ENCODE measurements around the gene AFAP1. TPM values are rescaled to one million over a fixed set of nuclear protein-coding genes. Genes with fewer than 3 reads are reported as not detected.

AFAP1 gene
- under 0.01 TPM for total RNA-seq

GRCh38 chr4:7939377-7940108 lies at the start of gene AFAP1:
TSS of gene AFAP1 (minus strand) at chr4:7939861. CDS start at chr4:7872078, 67,783 bp downstream.
- DNase-seq (ENCODE audit: low read depth in 2 of 3, low spot score in 2 of 3): peak; percentile 70 to 78 (median 72)

GRCh38 chr4:7988437-7988836 lies 48.8 kb upstream of the AFAP1 start:
- no peak for DNase-seq (ENCODE audit: low read depth in 2 of 3, low spot score in 2 of 3)

GRCh38 chr4:7987148-7987989 lies 47.7 kb upstream of the AFAP1 start:
- peak; percentile 58 to 77 (median 61) for DNase-seq (ENCODE audit: low read depth in 2 of 3, low spot score in 2 of 3)

- no peak for DNase-seq (ENCODE audit: low read depth in 2 of 3, low spot score in 2 of 3)
Measured at GRCh38 chr4:7985891-7986441, 46.3 kb upstream of the AFAP1 start.

- DNase-seq (ENCODE audit: low read depth in 2 of 3, low spot score in 2 of 3): no peak
Measured at GRCh38 chr4:7985072-7985471, 45.4 kb upstream of the AFAP1 start.

- DNase-seq (ENCODE audit: low read depth in 2 of 3, low spot score in 2 of 3): no peak
Measured at GRCh38 chr4:7984286-7984925, 44.7 kb upstream of the AFAP1 start.

GRCh38 chr4:7983296-7983695 lies 43.6 kb upstream of the AFAP1 start:
- no peak for DNase-seq (ENCODE audit: low read depth in 2 of 3, low spot score in 2 of 3)

- no peak for DNase-seq (ENCODE audit: low read depth in 2 of 3, low spot score in 2 of 3)
Measured at GRCh38 chr4:7981738-7982394, 42.2 kb upstream of the AFAP1 start.

- DNase-seq (ENCODE audit: low read depth in 2 of 3, low spot score in 2 of 3): no peak
Measured at GRCh38 chr4:7980036-7980435, 40.4 kb upstream of the AFAP1 start.

- DNase-seq (ENCODE audit: low read depth in 2 of 3, low spot score in 2 of 3): no peak
Measured at GRCh38 chr4:7979652-7979968, 39.9 kb upstream of the AFAP1 start.

- no peak for DNase-seq (ENCODE audit: low read depth in 2 of 3, low spot score in 2 of 3)
Measured at GRCh38 chr4:7978907-7979651, 39.4 kb upstream of the AFAP1 start.

GRCh38 chr4:7978489-7978888 lies 38.8 kb upstream of the AFAP1 start:
- DNase-seq (ENCODE audit: low read depth in 2 of 3, low spot score in 2 of 3): no peak

GRCh38 chr4:7976634-7977033 lies 37.0 kb upstream of the AFAP1 start:
- no peak for DNase-seq (ENCODE audit: low read depth in 2 of 3, low spot score in 2 of 3)

GRCh38 chr4:7976025-7976424 lies 36.4 kb upstream of the AFAP1 start:
- no peak for DNase-seq (ENCODE audit: low read depth in 2 of 3, low spot score in 2 of 3)

- no peak for DNase-seq (ENCODE audit: low read depth in 2 of 3, low spot score in 2 of 3)
Measured at GRCh38 chr4:7974425-7974824, 34.8 kb upstream of the AFAP1 start.

GRCh38 chr4:7973545-7973981 lies 33.9 kb upstream of the AFAP1 start:
- DNase-seq (ENCODE audit: low read depth in 2 of 3, low spot score in 2 of 3): no peak

- DNase-seq (ENCODE audit: low read depth in 2 of 3, low spot score in 2 of 3): no peak
Measured at GRCh38 chr4:7971881-7972500, 32.3 kb upstream of the AFAP1 start.

- DNase-seq (ENCODE audit: low read depth in 2 of 3, low spot score in 2 of 3): no peak
Measured at GRCh38 chr4:7971159-7971631, 31.5 kb upstream of the AFAP1 start.

GRCh38 chr4:7970361-7970946 lies 30.8 kb upstream of the AFAP1 start:
- no peak for DNase-seq (ENCODE audit: low read depth in 2 of 3, low spot score in 2 of 3)

Measured in hematopoietic multipotent progenitor cell (in vitro differentiated cells).